GM21381 (cell line): ENCODE results near the gene DCK.
"Not testable (repeated sequence)": the region's sequence is repeated elsewhere in the genome, so short reads cannot be mapped to it uniquely, and the experiment has no call there.

Experiments used
- ATAC-seq: cut with Tn5 transposase; IDR thresholded peaks from one replicate; pipeline ENCODE4 v1.9.1; 2021; ENCODE audit warnings: mild to moderate bottlenecking, moderate library complexity; ENCODE audit not compliant: unreplicated experiment

DCK gene

GRCh38 chr4:71059573-71059972 is 66.1 kb downstream of the DCK start:
- not testable (repeated sequence) for ATAC-seq

- no peak for ATAC-seq
These were observed 69.0 kb downstream of the DCK start for GRCh38 chr4:71062436-71062835.

- no peak for ATAC-seq
These were observed 70.3 kb downstream of the DCK start for GRCh38 chr4:71063711-71064110.

GRCh38 chr4:71064521-71064920 is 71.1 kb downstream of the DCK start:
- ATAC-seq, result no peak

- ATAC-seq, result no peak
These were observed 72.6 kb downstream of the DCK start for GRCh38 chr4:71065991-71066510.

- ATAC-seq, result no peak
These were observed 73.6 kb downstream of the DCK start for GRCh38 chr4:71066737-71067716.

- ATAC-seq, result no peak
These were observed 75.6 kb downstream of the DCK start for GRCh38 chr4:71069063-71069462.

- ATAC-seq, result no peak
These were observed 76.6 kb downstream of the DCK start for GRCh38 chr4:71070015-71070414.

GRCh38 chr4:71074452-71075299 is 81.2 kb downstream of the DCK start:
- no peak for ATAC-seq
